HL-60 (cell line): ENCODE results near the gene RORC.

Experiments
- DNase-seq, 2 experiments: peaks; one replicate each; pipeline ENCODE4 v3.0.0-alpha.2; 2010 to 2020; ENCODE audit warnings: low read depth in 1 of 2, low spot score in 1 of 2
- H3K27ac ChIP-seq: fragments of 250-450 bp; sonication (Bioruptor Pico); replicated peaks from 2 replicates; pipeline ENCODE4 v1.5.1; 2020; ENCODE audit warnings: mild to moderate bottlenecking, moderate library complexity
- H3K27me3 ChIP-seq: fragments of 250-450 bp; sonication (Bioruptor Pico); 2 replicates; pipeline ENCODE4 v1.5.1; 2021; ENCODE audit warnings: mild to moderate bottlenecking, moderate library complexity; ENCODE audit not compliant: insufficient read depth, poor library complexity, severe bottlenecking
- H3K4me3 ChIP-seq: replicated peaks from 2 replicates; pipeline ENCODE4 v1.5.1; 2011; ENCODE audit warnings: mild to moderate bottlenecking, control low read depth, low read length; ENCODE audit not compliant: insufficient read depth
- GABPA ChIP-seq: IDR thresholded peaks from 2 replicates; pipeline ENCODE4 v1.6.1; 2012; ENCODE audit warnings: low read depth
- POLR2AphosphoS5 ChIP-seq: IDR thresholded peaks from 2 replicates; pipeline ENCODE4 v1.6.1; 2012; ENCODE audit warnings: low read depth
- SPI1 ChIP-seq: IDR thresholded peaks from 2 replicates; pipeline ENCODE4 v1.6.1; 2012; ENCODE audit warnings: low read depth, mild to moderate bottlenecking, borderline replicate concordance
- TF ChIP-seq, protein P1 (sequence below): IDR thresholded peaks from one replicate; pipeline ENCODE4 v1.5.1; 2011; ENCODE audit warnings: low read length, control low read depth, inconsistent platforms; ENCODE audit not compliant: insufficient read depth
- TF ChIP-seq, protein P2 (sequence below): IDR thresholded peaks from 2 replicates; pipeline ENCODE4 v1.6.1; 2012; ENCODE audit warnings: low read depth; ENCODE audit not compliant: insufficient replicate concordance

The RORC gene

DNA sequence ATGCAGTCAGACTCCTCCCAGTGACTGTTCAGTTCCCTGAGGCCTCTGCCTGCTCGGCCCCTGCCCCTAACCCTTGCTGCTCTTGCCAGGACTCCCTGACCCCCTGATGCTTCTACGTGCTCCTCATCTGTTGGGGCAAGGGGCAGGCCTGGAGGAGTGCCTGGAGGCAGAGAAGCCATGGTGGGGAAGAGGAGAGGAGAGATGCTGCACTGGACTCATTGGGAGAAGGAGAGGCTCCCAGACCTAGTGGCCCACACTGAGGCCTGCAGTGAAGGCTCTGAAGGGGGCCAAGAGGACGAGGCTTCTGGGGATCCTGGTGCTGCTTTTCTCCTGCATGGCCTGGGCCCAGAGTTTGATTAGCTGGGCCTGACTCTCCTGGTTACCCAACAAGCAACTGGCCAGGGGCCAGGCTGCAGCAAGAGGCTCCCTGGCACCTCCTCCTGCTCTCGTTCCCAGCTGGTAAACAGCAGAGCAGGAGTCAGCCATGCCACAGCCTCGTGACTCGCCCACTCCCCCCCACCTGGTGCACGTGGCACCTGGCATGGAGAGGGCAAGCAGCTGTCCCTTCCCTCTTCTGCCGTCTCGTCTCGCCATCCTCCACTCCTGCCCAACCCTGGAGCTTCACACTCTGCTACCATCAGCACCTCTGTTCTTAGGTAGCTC, 847 bp upstream of the RORC start:
- DNase-seq = no peak
- TF ChIP-seq, protein P1, sequence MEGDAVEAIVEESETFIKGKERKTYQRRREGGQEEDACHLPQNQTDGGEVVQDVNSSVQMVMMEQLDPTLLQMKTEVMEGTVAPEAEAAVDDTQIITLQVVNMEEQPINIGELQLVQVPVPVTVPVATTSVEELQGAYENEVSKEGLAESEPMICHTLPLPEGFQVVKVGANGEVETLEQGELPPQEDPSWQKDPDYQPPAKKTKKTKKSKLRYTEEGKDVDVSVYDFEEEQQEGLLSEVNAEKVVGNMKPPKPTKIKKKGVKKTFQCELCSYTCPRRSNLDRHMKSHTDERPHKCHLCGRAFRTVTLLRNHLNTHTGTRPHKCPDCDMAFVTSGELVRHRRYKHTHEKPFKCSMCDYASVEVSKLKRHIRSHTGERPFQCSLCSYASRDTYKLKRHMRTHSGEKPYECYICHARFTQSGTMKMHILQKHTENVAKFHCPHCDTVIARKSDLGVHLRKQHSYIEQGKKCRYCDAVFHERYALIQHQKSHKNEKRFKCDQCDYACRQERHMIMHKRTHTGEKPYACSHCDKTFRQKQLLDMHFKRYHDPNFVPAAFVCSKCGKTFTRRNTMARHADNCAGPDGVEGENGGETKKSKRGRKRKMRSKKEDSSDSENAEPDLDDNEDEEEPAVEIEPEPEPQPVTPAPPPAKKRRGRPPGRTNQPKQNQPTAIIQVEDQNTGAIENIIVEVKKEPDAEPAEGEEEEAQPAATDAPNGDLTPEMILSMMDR = no peak
- H3K27me3 ChIP-seq = peaks cover 4% of the 10 kb centered on the region
- no peak overlapping the region for H3K4me3 ChIP-seq
- no peak overlapping the region for H3K27ac ChIP-seq

DNA sequence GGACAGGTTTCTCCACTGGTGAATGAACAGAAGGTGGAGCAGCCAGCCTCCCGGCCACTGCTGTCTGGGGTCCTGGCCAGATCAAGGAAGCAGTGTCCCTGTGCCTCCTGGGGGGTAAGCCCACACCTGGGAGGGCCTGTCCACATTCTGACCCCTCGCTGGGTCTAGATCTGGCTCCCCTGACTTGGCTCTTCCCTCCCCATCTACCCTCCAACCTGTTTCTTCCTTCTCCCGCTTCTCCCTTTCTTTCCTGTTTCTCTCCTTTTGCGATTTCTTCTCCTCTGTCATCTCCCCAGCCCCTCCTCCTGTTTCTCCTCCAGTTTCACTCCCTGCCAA, 378 bp downstream of the RORC start:
- Histone ChIP-seq H3K27me3 (no peaks in the 10 kb centered on the region), H3K4me3 (no peak overlapping the region), H3K27ac (no peak overlapping the region)
- no peak for DNase-seq
- TF ChIP-seq SPI1 = no peak
- TF ChIP-seq POLR2AphosphoS5 = no peak
- TF ChIP-seq GABPA = no peak
- TF ChIP-seq, protein P2, sequence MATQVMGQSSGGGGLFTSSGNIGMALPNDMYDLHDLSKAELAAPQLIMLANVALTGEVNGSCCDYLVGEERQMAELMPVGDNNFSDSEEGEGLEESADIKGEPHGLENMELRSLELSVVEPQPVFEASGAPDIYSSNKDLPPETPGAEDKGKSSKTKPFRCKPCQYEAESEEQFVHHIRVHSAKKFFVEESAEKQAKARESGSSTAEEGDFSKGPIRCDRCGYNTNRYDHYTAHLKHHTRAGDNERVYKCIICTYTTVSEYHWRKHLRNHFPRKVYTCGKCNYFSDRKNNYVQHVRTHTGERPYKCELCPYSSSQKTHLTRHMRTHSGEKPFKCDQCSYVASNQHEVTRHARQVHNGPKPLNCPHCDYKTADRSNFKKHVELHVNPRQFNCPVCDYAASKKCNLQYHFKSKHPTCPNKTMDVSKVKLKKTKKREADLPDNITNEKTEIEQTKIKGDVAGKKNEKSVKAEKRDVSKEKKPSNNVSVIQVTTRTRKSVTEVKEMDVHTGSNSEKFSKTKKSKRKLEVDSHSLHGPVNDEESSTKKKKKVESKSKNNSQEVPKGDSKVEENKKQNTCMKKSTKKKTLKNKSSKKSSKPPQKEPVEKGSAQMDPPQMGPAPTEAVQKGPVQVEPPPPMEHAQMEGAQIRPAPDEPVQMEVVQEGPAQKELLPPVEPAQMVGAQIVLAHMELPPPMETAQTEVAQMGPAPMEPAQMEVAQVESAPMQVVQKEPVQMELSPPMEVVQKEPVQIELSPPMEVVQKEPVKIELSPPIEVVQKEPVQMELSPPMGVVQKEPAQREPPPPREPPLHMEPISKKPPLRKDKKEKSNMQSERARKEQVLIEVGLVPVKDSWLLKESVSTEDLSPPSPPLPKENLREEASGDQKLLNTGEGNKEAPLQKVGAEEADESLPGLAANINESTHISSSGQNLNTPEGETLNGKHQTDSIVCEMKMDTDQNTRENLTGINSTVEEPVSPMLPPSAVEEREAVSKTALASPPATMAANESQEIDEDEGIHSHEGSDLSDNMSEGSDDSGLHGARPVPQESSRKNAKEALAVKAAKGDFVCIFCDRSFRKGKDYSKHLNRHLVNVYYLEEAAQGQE = no peak
- TF ChIP-seq, protein P1 = no peak

DNA sequence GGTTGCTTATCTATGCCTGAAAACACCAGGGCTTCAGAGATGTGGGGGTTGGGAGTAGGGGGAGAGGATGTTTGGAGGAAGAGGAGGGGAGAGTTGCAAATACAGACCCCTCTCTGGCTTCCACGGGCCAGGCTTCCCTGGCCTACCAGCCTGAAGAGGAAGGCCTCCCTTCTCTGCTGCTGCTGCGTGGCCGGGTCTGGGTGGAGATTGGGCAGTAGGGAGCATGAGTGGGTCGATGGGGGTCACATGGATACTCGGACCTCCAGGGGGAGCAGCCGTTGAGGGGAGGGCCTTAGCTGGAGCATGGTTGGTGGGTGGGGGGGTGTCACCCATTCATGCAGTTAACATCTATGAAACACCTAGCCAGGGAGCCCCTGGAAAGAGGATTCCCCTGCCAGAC, 1.5 kb downstream of the RORC start:
- Histone ChIP-seq H3K4me3 (no peak overlapping the region), H3K27me3 (no peaks in the 10 kb centered on the region), H3K27ac (no peak overlapping the region)
- no peak for DNase-seq
- TF ChIP-seq, protein P2 = no peak
- TF ChIP-seq POLR2AphosphoS5 (no peak), SPI1 (no peak), GABPA (no peak)
- TF ChIP-seq, protein P1 = no peak

DNA sequence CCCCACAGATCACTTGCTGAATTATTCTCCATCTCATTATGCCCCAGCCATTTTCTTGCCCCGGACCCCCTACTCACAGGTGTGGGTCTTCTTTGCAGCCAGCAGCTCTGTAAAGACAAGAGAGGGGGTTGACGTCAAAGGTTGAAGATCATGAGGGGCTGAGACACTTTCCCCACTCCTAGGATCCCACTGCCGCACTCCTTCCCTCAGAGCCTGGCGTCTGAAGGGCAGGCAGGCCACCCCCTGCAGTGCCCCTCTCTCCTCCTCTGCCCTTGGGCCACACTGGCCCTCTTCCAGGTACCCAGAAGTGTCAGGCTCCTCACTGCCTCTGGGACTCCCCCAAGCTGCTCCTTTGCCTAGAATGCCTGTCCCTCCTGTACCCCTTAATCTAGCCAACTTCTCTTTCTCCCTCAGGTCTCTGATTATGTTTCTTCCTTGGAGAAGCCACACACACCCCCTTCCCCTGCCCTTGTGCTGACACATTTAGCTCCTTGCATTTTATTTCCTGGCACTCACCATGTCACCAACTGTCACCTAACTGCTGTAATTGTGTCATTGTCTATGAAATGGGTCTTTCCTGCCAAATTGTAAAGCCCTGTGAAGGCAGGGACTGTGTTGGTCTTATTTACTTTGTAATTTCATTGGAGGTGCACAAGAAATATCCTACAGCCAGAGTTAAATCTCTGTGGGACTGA, 2.1 kb downstream of the RORC start:
- no peak for TF ChIP-seq GABPA
- Histone ChIP-seq H3K4me3 (no peak overlapping the region), H3K27ac (no peak overlapping the region), H3K27me3 (no peaks in the 10 kb centered on the region)
- no peak for DNase-seq
